Left hindlimb (tissue), 1 donor: ENCODE measurements around the gene KLHL11.
A peak's percentile ranks its signal among the peaks of the same experiment; 100 is the strongest.

ENCODE experiments used
- DNase-seq: peaks from one replicate; pipeline ENCODE4 v3.0.0-alpha.2; 2018

Gene KLHL11, protein sequence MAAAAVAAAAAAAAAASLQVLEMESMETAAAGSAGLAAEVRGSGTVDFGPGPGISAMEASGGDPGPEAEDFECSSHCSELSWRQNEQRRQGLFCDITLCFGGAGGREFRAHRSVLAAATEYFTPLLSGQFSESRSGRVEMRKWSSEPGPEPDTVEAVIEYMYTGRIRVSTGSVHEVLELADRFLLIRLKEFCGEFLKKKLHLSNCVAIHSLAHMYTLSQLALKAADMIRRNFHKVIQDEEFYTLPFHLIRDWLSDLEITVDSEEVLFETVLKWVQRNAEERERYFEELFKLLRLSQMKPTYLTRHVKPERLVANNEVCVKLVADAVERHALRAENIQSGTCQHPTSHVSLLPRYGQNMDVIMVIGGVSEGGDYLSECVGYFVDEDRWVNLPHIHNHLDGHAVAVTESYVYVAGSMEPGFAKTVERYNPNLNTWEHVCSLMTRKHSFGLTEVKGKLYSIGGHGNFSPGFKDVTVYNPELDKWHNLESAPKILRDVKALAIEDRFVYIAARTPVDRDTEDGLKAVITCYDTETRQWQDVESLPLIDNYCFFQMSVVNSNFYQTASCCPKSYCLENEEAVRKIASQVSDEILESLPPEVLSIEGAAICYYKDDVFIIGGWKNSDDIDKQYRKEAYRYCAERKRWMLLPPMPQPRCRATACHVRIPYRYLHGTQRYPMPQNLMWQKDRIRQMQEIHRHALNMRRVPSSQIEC

DNA sequence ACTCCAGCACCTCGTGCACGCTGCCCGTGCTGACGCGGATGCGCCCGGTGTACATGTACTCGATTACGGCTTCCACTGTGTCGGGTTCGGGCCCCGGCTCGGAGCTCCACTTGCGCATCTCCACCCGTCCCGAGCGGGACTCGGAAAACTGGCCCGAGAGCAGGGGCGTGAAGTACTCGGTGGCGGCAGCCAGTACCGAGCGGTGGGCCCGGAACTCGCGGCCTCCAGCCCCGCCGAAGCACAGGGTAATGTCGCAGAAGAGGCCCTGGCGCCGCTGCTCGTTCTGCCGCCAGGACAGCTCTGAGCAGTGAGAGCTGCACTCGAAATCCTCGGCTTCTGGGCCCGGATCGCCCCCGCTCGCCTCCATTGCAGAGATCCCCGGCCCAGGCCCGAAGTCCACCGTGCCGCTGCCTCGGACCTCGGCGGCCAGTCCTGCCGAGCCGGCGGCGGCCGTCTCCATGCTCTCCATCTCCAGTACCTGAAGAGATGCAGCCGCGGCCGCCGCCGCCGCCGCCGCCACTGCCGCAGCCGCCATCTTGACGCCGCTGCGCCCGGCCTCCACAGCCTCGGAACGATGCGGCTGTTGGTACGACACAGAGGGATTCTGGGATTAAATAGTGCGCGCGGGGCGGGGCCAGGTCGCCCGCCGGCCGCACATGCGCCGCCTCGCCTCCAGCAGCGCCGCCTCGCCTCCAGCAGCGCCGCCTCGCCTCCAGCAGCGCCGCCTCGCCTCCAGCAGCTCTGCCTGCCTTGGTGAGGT is at the start of gene KLHL11:
Gene KLHL11, minus strand, starts transcription at position 588 of the 760 bp plus-strand sequence. Its CDS starts 53 bp downstream, at position 535.
- peak; percentile 92 for DNase-seq

DNA sequence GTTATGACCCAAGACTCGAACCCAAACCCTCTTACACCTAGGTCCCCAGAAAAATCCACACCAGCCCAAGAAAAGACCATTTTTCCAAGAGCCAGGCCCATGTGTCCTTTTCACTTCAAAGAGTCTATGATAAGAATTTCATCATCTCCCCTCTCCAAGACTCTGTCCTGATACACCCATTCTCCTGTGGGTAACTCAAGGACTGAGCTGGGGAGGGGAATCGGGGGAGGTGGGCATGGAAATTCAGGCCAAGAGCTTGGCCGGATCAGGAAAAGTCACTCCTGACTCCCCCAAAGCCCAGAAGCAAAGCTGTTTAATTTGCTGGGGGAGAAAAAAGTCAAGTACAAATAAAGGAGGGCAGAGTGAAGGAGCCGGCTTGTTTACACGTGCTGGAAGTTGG is 49.8 kb upstream of the KLHL11 start:
- no peak for DNase-seq

DNA sequence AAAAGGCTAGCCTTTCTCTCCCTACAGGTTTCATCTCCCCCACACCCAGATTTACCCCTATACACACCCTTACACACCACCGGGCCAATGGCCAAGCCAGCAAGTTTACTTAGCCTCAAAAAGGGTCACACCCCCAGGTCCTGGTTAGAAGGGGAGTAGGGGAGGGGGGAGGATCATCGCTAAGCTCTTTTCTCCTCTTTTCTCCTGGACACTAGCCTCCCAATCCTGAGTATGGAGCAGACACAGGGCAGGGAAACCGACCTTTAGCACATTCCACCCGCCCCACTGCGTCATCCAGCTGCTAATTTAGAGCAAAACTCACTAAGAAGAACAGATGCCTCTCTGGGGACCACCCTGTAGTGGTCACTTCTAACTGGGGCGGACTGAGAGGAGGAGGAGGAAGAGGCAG is 49.1 kb upstream of the KLHL11 start:
- no peak for DNase-seq

DNA sequence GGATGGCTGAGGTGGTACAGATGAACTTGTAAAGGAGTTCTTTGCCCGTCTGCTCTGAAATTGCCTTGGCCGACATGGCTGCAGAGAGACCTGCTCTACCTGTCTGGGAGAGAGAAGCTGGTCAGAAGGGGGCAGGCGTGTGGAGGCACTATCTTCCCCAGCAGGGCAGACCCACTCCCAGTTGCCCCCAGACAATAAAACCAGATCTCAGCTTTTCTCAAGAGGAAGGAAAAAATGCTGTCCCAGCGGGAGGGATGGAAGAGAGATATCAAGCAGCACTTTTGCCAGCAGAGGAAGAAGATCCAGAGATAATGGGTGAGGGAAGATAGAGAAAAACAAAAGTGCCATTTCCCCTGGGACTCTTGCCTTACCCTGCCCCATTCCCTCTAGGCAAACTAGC is 48.6 kb upstream of the KLHL11 start:
- DNase-seq: no peak

DNA sequence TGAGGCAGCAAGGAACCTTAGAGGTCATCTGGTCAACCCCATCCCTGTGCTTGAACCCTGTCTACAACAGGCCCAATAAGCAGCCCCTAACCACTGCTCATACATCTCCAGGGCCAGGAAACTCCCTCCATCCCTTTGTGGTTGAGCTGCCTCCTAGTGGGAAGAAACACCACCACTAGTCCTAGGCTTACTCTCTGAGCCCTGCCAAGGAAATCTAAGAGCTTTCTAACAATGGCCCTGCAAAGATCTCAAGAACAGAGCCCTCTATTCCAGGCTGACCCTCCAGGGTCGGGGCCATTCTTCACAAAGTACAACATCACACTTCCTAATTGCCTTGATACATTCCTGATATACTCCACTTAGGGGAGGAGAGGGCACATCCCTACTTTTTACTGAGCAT is 47.7 kb upstream of the KLHL11 start:
- no peak for DNase-seq

DNA sequence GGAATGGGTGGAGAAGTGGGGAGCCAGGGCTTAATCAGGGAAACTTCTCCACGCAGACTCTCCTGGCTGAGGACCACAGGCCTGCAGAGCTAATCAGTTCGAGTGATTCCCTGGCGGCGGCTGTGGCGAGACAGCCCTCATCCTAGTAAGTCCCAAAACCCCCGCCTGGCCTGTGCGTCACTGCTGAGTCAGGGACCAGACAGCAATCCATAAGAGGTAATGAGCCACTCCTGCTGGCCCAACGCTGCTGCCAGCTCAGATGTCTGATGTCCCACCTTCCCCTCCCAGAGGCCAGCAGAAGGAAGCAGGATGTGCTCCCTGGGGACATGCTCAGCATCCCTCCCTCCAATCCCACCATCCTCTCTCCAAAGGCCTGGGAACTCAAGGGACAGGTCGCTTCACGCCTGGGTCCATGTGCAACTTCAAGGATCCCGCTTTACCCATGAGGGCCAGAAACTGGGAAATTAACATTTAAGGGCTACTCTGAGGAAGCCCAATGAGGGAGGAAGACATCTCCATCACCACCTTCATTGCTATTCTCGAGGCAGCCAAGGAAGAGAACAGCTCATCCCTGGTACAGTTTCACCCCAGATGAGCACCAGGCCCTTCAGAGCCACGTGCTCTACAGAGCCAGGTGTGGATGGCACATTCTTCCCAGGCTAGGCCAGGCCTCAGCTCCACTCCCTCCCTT is 45.6 kb upstream of the KLHL11 start:
- DNase-seq: no peak

DNA sequence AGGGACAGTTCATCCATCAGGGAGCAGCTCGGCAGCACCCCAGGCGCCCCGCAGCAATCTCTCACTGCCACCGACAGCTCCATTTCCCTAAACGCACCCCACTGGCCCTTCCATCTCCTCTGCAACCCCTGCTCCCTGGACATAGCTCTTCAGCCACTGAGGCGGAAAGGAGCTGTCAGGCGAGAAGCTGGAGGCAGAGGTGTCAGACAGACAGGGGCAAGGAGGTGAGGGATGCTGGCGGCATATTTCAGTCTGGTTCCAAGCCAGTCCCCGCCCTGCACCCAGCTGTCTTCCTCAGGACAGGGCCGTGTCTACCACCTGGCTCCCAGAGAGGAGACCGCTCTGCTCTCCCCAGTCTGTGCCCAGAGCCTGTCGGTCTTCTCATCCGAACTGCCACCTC is 43.9 kb upstream of the KLHL11 start:
- DNase-seq: no peak

DNA sequence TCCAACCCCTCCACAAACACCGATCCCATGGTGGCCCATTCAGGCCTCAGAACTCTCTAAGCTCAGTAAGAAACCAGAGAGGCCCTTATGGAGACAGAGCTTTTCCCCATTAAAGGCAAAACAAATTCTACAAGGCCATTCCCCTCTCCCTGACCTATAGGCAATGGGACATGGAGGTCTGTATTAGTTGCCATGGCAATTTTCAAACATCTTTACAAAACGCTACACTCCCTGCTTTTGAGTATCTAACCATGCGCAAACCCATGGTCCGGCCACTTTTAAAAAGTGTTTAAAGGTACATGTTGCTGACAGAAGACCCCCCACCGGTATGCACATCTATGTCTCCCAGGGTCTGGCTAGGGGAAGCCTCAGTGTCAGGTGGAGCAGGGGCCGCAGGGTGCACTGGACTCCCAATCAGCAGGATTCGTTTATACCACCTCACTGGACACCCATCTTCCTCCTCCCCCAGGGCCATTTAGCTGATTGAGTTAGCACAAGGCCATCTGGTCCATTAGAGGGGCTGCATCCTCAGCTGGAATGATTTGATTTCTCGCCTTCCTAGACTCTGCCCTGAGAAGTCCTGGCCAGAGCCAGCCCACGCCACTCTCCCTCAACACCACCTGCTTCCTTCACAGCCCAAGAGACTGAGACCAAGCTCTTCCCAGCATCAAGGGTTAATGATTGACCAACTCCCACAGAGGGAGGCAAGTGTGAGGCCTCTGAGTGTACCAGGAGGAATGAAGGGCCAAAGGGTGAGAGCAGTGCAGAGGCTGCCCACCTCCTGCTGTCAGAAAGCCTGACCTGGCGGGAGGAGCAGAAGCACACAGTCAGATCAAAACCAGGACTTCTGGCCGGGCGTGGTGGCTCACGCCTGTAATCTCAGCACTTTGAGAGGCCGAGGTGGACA is 42.7 kb upstream of the KLHL11 start:
- DNase-seq: no peak

DNA sequence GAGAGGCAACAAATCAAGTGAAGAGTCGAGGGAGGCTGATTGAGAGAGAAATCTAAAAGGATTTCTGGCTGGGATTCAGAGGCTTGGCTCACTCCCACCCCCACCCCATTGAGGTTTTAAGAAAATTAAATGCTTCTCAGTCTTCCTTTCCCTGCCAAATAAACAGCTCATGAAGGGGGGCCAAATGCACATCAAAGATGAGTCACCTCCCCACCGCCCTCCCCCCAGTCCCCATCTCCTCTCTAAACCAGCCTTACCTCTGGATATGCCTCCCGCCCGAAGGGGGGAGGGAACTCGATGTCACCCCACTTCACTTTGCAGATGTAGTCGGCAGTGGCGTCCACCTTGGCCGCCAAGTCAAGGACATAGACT is 41.9 kb upstream of the KLHL11 start:
- DNase-seq: no peak

DNA sequence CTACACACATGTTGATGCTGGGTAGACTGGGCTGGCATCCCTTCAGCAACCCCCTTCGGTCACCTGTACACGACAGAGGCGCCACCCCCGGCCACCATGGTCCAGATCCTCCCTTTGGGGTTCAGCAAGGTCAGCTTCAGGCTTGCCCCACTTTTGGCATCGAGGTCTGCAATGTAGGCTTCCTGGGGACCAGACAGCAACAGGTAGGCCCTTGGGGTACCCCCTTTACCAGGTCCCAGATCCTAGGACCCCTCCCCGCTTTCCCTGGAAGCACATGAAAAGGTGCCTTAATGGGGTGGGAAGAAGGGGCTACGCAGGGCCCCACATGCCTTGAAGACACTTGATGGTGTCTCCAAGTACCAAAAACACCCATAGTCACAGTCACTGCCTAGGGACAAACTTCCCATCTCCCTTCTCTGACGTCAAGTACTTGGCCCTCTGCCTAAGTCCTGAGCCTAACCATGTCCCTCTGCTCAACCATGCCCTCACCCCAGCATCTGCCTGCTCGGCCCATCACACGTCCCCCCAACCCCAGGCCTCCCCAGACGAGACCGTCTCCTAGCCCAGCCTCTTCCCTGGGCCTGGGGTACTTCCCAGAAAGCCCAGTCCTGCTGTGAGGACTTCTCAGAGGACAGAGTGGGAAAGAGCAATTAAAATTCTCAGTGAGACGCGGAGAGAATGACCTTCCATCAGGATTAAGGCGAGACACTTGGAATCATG is 41.4 kb upstream of the KLHL11 start:
- no peak for DNase-seq

DNA sequence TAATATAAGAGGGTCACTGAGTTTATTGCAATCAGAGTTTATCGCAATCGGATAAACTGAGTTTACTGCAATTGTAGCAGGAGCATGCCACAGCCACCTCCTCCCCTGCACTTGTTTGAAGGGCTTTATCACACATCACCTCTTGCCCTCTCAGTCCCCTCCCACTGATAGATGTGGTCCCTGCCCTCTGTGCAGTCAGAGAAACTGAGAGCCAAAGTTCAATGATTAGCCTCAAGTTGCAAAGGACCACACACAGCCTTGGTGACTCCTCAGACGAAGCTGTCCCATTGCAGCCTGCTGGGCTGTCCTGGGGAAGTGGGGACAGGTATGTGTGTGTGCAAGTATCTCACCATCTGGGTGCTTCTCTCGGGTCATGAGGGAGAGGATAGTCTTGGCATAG is 39.9 kb upstream of the KLHL11 start:
- no peak for DNase-seq

DNA sequence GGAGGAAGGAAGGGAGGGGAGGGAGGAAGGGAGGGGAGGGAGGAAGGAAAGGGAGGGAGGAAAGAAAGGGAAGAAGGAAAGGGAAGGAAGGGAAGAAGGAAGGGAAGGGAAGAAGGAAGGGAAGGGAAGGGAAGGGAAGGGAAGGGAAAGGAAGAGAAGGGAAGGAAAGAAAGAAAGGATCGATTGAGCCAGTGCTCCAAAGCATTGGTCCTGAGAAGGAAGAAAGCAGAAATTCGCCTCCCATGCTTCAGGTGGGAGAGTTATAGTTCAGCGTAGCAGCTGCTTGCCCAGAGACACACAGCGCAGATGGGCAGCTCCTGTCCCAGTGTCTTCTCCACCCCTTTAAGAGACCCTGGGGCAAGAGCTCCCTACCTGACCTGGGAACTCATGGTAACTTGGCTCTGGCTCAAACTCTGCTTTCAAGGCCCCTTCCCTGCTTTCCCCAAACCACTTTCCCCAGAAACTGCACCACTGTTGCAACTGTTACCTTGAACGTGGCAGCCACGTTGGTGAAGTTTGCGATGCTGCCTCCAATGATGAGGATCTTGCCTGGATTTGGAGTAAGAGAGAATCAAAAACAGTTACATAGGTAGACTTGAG is 39.1 kb upstream of the KLHL11 start:
- no peak for DNase-seq

DNA sequence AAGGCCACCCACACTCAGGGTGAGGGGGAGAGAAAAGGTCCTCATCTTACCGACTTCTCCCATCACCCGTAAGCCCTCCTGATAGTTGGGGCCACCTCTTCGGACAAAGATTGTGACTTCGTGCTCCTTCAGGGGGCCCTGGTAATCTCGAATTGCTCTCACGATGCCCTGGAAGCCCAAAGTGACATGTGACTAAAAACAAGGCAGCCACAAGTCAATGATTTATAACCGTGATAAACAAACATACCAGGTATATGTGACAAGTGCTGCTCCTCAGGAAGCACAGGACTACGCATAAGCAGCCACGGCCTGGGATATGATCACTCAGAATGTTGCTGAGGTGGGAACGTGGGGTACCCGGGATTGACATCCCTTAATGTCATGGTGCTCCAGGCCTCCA is 36.4 kb upstream of the KLHL11 start:
- DNase-seq: no peak

DNA sequence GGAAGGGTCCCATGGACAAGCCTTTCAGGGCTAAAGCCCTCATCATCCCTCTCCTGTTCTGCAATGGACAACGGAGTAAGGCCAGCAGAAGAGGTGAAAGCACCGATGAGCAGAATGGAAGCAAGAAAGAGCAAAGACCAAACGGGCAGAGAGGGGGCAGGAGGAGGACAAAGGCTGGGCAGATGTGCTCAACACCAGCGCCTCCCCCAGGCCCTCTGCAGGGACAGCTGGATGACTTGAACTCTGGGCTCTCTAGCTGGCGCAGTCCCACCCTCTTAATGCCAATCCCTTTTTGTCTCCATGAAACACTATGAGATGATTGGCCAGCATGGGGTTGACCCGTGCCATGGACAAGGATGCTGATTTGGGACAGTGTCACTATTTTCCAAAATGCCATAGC is 31.5 kb upstream of the KLHL11 start:
- no peak for DNase-seq

DNA sequence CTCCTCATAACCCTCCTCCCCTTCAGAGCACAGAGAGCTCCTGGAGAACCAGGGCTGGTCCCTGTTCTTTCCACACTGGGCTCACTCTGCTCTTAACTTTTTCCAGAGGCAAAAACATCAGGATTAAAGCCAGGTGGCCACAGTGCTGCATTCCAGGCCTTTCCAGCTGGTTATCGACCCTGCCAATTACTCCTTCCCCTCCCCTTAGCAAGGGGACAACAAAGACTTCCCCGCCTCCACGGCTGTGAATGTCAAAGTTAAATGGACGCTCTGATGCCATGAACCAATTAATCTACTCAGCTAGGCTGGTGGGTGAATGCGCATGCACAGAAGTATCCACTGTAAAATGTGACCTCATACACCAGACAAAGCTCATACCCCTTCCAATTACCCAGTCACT is 30.4 kb upstream of the KLHL11 start:
- DNase-seq: peak; percentile 66

DNA sequence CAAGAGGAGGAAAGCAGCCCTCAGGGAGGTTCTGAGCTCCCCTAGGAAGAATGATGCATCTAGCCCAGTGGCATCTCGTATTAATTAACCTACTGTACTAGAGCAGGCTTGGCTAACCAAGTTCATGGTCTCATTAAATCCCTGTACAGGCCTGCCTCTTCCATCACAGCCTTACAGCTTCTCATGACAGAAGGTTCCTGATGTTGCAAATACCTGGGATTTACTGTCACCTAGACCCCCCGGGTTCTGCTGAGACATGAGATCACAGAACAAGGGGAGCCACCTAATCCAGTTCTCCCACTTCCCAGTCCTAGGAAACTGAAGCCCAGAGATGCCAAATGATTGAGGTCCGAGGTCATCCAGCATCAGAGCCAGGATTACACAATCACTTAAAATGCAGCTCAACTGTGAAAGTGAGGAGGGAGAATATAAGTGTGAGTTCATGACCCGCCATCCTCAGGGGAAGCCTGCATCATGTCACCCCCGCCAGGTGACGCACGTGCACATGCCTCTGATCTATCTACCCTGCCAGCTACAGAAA is 29.6 kb upstream of the KLHL11 start:
- DNase-seq: no peak

DNA sequence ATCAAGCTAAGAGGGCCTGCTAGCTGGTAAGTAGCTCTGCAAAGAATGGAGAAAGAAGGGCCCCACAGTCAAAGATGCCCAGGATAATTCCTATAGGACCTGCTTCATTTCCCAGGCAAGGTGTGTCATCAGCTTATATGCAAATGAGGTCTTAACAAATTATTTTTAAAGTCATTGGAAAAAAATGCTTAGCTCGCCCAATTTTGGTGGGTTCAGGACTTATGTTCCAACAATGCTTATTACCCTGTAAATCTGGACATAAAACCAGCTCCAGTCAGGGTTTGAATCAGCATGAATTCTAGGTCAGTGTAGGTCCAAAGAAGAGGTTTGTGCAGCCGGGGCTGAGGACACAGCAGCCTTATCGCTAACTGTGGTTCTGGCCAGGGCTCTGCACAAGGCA is 28.2 kb upstream of the KLHL11 start:
- DNase-seq: no peak

DNA sequence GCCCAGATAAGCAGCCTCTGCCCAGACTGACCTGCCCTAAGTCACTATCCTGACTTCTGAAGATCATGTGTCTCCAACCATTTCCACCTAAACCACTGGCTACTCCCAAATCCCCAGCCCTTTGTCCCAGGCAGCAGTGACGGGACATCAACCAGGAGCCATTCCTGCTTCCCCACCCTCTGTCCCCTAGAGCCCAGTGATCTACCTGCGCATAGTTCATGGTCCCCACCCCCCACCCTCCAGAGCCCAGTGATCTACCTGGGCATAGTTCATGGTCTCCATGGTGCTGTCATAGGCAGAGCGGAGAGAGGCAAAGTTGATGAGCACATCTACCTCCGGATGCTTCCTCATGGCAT is 26.8 kb upstream of the KLHL11 start:
- DNase-seq: no peak

DNA sequence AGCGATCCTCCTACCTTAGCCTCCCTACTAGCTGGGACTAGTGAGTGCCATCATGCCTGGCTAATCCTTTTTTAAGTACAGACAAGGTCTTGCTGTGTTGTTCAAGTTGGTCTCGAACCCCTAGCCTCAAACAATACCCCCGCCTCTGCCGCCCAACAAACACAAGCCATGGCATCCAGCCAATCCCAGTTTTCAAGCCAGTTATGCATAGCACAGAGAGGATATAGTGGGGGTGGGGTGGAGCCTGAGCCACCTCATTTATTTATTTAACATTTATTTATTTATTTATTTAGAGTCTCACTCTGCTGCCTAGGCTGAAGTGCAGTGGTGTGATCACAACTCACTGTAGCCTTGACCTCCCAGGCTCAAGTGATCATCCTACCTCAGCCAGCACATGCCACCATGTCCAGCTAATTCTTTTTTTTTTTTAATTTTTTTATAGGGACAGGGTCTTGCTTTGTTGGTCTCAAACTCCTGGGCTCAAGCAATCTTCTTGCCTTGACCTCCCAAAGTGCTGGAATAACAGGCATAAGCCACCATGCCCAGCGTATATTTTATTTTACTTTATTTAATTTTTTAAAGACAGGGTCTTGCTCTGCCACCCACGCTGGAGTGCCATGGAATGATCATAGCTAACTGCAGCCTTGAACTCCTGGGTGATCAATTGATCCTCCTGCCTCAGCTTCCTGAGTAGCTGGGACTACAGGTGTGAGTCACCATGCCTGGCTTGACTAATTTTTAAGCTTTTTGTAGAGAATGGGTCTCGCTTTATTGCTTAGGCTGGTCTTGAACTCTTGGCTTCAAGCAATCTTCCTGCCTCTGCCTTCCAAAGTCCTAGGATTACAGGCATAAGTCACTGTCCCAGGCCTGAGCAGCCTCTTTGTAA is 26.2 kb upstream of the KLHL11 start:
- DNase-seq: no peak
